ENCODE data around the gene CH25H.

DNA sequence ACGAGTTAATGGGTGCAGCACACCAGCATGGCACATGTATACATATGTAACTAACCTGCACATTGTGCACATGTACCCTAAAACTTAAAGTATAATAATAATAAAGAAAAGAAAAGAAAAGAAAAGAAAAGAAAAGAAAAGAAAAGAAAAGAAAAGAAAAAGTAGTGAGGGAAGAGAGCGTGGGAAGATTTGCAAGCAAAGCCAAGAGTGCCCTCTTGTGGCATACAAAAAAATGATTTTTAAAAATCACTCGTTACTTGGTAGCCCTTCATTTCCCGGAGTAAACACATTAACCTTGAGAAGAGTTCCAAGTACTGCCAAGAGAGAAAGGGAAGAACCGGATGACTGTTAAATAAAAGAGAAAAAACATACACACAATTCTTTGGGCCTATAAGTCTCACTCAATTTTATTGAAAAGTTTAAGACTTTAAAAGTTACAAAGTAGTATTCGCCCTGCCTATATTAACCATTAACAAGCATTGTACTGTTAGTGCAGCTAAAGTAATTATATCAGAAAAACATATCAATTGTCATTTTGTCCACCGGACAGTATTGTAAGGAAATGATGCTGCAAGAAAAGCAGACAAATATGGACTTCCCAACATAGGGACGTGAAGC is 6.2 kb upstream of the CH25H start:
- TF ChIP-seq CTCF (IDR thresholded peaks at IDR 0.05) (peak; percentile 56 to 97 (median 77)), POLR2A (IDR thresholded peaks at IDR 0.05) (no peak)
